ENCODE data around the gene PARS2.

Gene PARS2

DNA sequence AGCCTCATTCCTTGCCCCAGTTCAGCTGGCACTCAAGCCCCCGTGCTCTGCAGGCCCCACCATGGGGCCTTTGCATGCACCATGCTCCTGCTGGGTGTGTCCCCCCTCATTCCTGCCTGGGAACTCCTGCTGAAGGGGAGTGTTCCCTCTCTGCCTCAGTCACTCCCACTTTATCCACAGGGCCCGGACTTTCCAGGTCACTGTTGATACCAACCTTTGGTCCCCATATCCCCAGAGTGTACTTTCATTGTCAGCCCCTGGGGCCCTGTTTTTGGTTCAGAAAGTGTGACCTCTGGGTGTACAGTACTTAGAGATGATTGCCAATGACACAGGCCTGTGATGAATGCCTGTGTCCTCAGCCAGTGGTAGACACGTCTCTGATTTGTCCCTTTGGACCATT is 33.9 kb upstream of the PARS2 start:
- Histone ChIP-seq H3K79me2 (ENCODE audit: low read length) (0 out of 2 replicates have a peak, but pooled peaks cover 3% of the 10 kb centered on the region), H3K4me3 (ENCODE audit: low read length) (no peak overlapping the region), H3K9ac (ENCODE audit: low read length) (no peak overlapping the region), H3K27me3 (replicated peaks; ENCODE audit: insufficient read depth, low read length) (no peaks in the 10 kb centered on the region), H4K20me1 (ENCODE audit: insufficient read depth, low read length) (no peaks in the 10 kb centered on the region), H3K4me2 (ENCODE audit: low read depth, low read length) (no peak overlapping the region), H3K36me3 (replicated peaks; ENCODE audit: insufficient read depth, low read length) (no peaks in the 10 kb centered on the region), H3K9me3 (replicated peaks; ENCODE audit: insufficient read depth, low read length) (no peaks in the 10 kb centered on the region), H2AFZ (ENCODE audit: low read length) (no peak overlapping the region), H3K4me1 (ENCODE audit: low read length) (peaks cover 19% of the 10 kb centered on the region), H3K9me2 (replicated peaks; ENCODE audit: insufficient read depth, low read length) (no peaks in the 10 kb centered on the region), H3F3A (ENCODE audit: insufficient read depth, low read length) (peaks cover 11% of the 10 kb centered on the region; the same call in 1 of the 2 replicates), H3K27ac (ENCODE audit: low read length) (no peak overlapping the region)
- no peak for TF ChIP-seq EZH2 (optimal IDR thresholded peaks at IDR 0.05; ENCODE audit: low read depth, low read length)
- no peak for TF ChIP-seq EZH2phosphoT487 (IDR thresholded peaks at IDR 0.05; ENCODE audit: low read length)
- TF ChIP-seq, protein P1, sequence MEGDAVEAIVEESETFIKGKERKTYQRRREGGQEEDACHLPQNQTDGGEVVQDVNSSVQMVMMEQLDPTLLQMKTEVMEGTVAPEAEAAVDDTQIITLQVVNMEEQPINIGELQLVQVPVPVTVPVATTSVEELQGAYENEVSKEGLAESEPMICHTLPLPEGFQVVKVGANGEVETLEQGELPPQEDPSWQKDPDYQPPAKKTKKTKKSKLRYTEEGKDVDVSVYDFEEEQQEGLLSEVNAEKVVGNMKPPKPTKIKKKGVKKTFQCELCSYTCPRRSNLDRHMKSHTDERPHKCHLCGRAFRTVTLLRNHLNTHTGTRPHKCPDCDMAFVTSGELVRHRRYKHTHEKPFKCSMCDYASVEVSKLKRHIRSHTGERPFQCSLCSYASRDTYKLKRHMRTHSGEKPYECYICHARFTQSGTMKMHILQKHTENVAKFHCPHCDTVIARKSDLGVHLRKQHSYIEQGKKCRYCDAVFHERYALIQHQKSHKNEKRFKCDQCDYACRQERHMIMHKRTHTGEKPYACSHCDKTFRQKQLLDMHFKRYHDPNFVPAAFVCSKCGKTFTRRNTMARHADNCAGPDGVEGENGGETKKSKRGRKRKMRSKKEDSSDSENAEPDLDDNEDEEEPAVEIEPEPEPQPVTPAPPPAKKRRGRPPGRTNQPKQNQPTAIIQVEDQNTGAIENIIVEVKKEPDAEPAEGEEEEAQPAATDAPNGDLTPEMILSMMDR (IDR thresholded peaks at IDR 0.05; ENCODE audit: low read length): no peak
- no peak for DNase-seq

DNA sequence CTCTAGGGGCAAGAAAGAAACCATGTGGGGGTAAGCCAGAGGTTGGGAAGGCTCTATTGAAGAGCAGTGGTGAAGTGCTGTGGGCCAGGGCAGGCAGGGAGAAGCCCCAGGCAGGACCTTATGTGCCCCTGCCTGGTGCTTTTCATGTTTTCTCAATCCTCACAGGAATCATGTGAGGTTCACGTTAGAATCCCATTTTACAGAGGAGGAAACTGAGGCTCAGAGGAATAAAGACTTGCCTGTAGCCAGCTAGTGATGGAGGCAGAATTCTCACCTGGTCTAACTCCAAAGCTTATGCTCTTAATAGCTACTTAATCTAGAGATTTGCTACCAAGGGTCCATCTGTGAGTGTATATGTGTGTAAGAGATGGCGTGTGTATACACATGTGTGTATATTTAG is 32.6 kb upstream of the PARS2 start:
- 0 out of 2 replicates have a peak, but pooled peaks cover 3% of the 10 kb centered on the region for H3K79me2 ChIP-seq (ENCODE audit: low read length)
- H3K4me2 ChIP-seq (ENCODE audit: low read depth, low read length): no peak overlapping the region
- no peaks in the 10 kb centered on the region for H3K36me3 ChIP-seq (replicated peaks; ENCODE audit: insufficient read depth, low read length)
- no peaks in the 10 kb centered on the region for H3K9me2 ChIP-seq (replicated peaks; ENCODE audit: insufficient read depth, low read length)
- H2AFZ ChIP-seq (ENCODE audit: low read length): no peak overlapping the region
- no peak overlapping the region for H3K4me3 ChIP-seq (ENCODE audit: low read length)
- no peak overlapping the region for H3K9ac ChIP-seq (ENCODE audit: low read length)
- DNase-seq: no peak
- H4K20me1 ChIP-seq (ENCODE audit: insufficient read depth, low read length): no peaks in the 10 kb centered on the region
- no peaks in the 10 kb centered on the region for H3K9me3 ChIP-seq (replicated peaks; ENCODE audit: insufficient read depth, low read length)
- peaks cover 18% of the 10 kb centered on the region for H3K4me1 ChIP-seq (ENCODE audit: low read length)
- H3K27ac ChIP-seq (ENCODE audit: low read length): no peak overlapping the region
- TF ChIP-seq, protein P1 (IDR thresholded peaks at IDR 0.05; ENCODE audit: low read length): no peak
- TF ChIP-seq EZH2phosphoT487 (IDR thresholded peaks at IDR 0.05; ENCODE audit: low read length) (no peak), EZH2 (optimal IDR thresholded peaks at IDR 0.05; ENCODE audit: low read depth, low read length) (no peak)
- peaks cover 10% of the 10 kb centered on the region; the same call in 1 of the 2 replicates for H3F3A ChIP-seq (ENCODE audit: insufficient read depth, low read length)
- no peaks in the 10 kb centered on the region for H3K27me3 ChIP-seq (replicated peaks; ENCODE audit: insufficient read depth, low read length)

DNA sequence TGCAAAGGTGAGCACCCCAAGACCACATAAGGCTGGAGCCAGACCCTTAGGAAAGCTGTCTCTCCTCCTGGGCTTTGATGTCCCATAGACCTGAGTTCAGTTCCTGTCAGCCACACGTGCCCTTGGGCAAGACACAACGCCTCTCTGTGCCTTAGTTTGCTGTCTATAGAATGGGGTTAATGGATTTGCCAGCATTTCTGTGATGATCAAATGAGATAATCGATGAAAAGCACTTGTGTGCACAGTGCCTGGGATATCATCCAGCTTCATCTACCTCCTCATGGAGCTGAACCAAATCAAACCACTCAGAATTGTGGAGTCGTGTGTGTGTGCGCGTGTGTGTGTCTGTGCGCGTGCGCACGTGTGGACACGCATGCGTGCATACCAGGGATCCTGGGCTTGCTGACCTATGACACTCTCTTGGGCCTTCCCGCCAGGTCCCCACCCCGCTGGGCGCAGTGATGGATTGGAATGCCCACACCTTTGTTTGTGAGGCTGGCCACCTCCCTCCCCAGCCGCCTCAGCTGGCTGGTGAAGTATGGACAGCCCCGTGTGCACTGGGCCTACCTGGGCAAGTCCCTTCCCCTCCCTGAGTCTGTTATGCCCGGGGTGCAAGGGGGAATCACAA is 31.6 kb upstream of the PARS2 start:
- Histone ChIP-seq H3K4me1 (ENCODE audit: low read length) (peaks cover 15% of the 10 kb centered on the region), H3K27me3 (replicated peaks; ENCODE audit: insufficient read depth, low read length) (no peaks in the 10 kb centered on the region), H3K36me3 (replicated peaks; ENCODE audit: insufficient read depth, low read length) (no peaks in the 10 kb centered on the region), H3K9ac (ENCODE audit: low read length) (no peak overlapping the region), H3F3A (ENCODE audit: insufficient read depth, low read length) (0 out of 2 replicates have a peak, but pooled peaks cover under 1% of the 10 kb centered on the region), H3K4me3 (ENCODE audit: low read length) (no peak overlapping the region), H2AFZ (ENCODE audit: low read length) (no peak overlapping the region), H3K79me2 (ENCODE audit: low read length) (0 out of 2 replicates have a peak, but pooled peaks cover 3% of the 10 kb centered on the region), H3K9me2 (replicated peaks; ENCODE audit: insufficient read depth, low read length) (no peaks in the 10 kb centered on the region), H3K4me2 (ENCODE audit: low read depth, low read length) (no peak overlapping the region), H3K27ac (ENCODE audit: low read length) (no peak overlapping the region), H4K20me1 (ENCODE audit: insufficient read depth, low read length) (no peaks in the 10 kb centered on the region), H3K9me3 (replicated peaks; ENCODE audit: insufficient read depth, low read length) (no peaks in the 10 kb centered on the region)
- no peak for TF ChIP-seq EZH2phosphoT487 (IDR thresholded peaks at IDR 0.05; ENCODE audit: low read length)
- TF ChIP-seq, protein P1 (IDR thresholded peaks at IDR 0.05; ENCODE audit: low read length): no peak
- TF ChIP-seq EZH2 (optimal IDR thresholded peaks at IDR 0.05; ENCODE audit: low read depth, low read length): no peak
- no peak for DNase-seq

All from MM.1S (cell line).